ENCODE data around the gene ERN2.

Gene ERN2

GRCh38 chr16:23690771-23691482, 22.1 kb downstream of the ERN2 start:
- Histone ChIP-seq H3K27me3 (ENCODE audit: low read depth, low read length) (no peaks in the 10 kb centered on the region), H4K20me1 (ENCODE audit: insufficient read depth, low read length) (peaks cover 19% of the 10 kb centered on the region), H3K36me3 (replicated peaks; ENCODE audit: low read depth, low read length) (peaks cover 52% of the 10 kb centered on the region), H3K79me2 (ENCODE audit: low read length) (no peaks in the 10 kb centered on the region), H3K9me3 (ENCODE audit: insufficient read depth, low read length) (no peaks in the 10 kb centered on the region), H3K4me3 (ENCODE audit: low read length) (no peak overlapping the region), H3K27ac (ENCODE audit: low read length) (no peak overlapping the region), H3K4me2 (ENCODE audit: low read length) (no peak overlapping the region), H2AFZ (ENCODE audit: low read depth, low read length) (no peak overlapping the region), H3K9ac (ENCODE audit: low read length) (no peak overlapping the region), H3K4me1 (ENCODE audit: low read length) (no peaks in the 10 kb centered on the region)
- TF ChIP-seq CTCF (IDR thresholded peaks at IDR 0.05; ENCODE audit: low read depth, low read length), result no peak
- no peak for TF ChIP-seq EZH2phosphoT487 (IDR thresholded peaks at IDR 0.05; ENCODE audit: low read depth)

GRCh38 chr16:23689442-23690187, 23.4 kb downstream of the ERN2 start:
- no peaks in the 10 kb centered on the region; the same call in 1 of the 2 replicates for H3K79me2 ChIP-seq (ENCODE audit: low read length)
- no peaks in the 10 kb centered on the region for H3K4me1 ChIP-seq (ENCODE audit: low read length)
- TF ChIP-seq CTCF (IDR thresholded peaks at IDR 0.05; ENCODE audit: low read depth, low read length) (no peak), EZH2phosphoT487 (IDR thresholded peaks at IDR 0.05; ENCODE audit: low read depth) (no peak)
- H3K9me3 ChIP-seq (ENCODE audit: insufficient read depth, low read length), result no peaks in the 10 kb centered on the region
- H4K20me1 ChIP-seq (ENCODE audit: insufficient read depth, low read length), result peaks cover 19% of the 10 kb centered on the region
- no peak overlapping the region for H3K4me3 ChIP-seq (ENCODE audit: low read length)
- no peaks in the 10 kb centered on the region for H3K27me3 ChIP-seq (ENCODE audit: low read depth, low read length)
- H3K4me2 ChIP-seq (ENCODE audit: low read length), result no peak overlapping the region
- H3K36me3 ChIP-seq (replicated peaks; ENCODE audit: low read depth, low read length), result peaks cover 55% of the 10 kb centered on the region
- H3K9ac ChIP-seq (ENCODE audit: low read length), result no peak overlapping the region
- no peak overlapping the region for H3K27ac ChIP-seq (ENCODE audit: low read length)
- H2AFZ ChIP-seq (ENCODE audit: low read depth, low read length), result no peak overlapping the region

- no peak for TF ChIP-seq EZH2phosphoT487 (IDR thresholded peaks at IDR 0.05; ENCODE audit: low read depth)
- no peak for TF ChIP-seq CTCF (IDR thresholded peaks at IDR 0.05; ENCODE audit: low read depth, low read length)
- Histone ChIP-seq H3K79me2 (ENCODE audit: low read length) (peaks cover 12% of the 10 kb centered on the region), H4K20me1 (ENCODE audit: insufficient read depth, low read length) (peaks cover 31% of the 10 kb centered on the region), H3K27ac (ENCODE audit: low read length) (no peak overlapping the region), H3K9ac (ENCODE audit: low read length) (no peak overlapping the region), H3K4me3 (ENCODE audit: low read length) (no peak overlapping the region), H3K27me3 (ENCODE audit: low read depth, low read length) (no peaks in the 10 kb centered on the region), H2AFZ (ENCODE audit: low read depth, low read length) (no peak overlapping the region), H3K4me1 (ENCODE audit: low read length) (no peaks in the 10 kb centered on the region), H3K4me2 (ENCODE audit: low read length) (no peak overlapping the region), H3K36me3 (replicated peaks; ENCODE audit: low read depth, low read length) (peaks cover 70% of the 10 kb centered on the region), H3K9me3 (ENCODE audit: insufficient read depth, low read length) (no peaks in the 10 kb centered on the region)
These were observed 25.8 kb downstream of the ERN2 start for GRCh38 chr16:23687034-23687808.

- H3K4me3 ChIP-seq (ENCODE audit: low read length), result no peak overlapping the region
- H3K27ac ChIP-seq (ENCODE audit: low read length), result no peak overlapping the region
- TF ChIP-seq EZH2phosphoT487 (IDR thresholded peaks at IDR 0.05; ENCODE audit: low read depth), result no peak
- TF ChIP-seq CTCF (IDR thresholded peaks at IDR 0.05; ENCODE audit: low read depth, low read length), result no peak
- H3K36me3 ChIP-seq (replicated peaks; ENCODE audit: low read depth, low read length), result peaks cover 69% of the 10 kb centered on the region
- H3K4me2 ChIP-seq (ENCODE audit: low read length), result no peak overlapping the region
- H4K20me1 ChIP-seq (ENCODE audit: insufficient read depth, low read length), result peaks cover 51% of the 10 kb centered on the region
- H3K79me2 ChIP-seq (ENCODE audit: low read length), result peaks cover 48% of the 10 kb centered on the region
- no peaks in the 10 kb centered on the region for H3K9me3 ChIP-seq (ENCODE audit: insufficient read depth, low read length)
- no peaks in the 10 kb centered on the region for H3K27me3 ChIP-seq (ENCODE audit: low read depth, low read length)
- H3K4me1 ChIP-seq (ENCODE audit: low read length), result peaks cover 14% of the 10 kb centered on the region
- no peak overlapping the region for H3K9ac ChIP-seq (ENCODE audit: low read length)
- H2AFZ ChIP-seq (ENCODE audit: low read depth, low read length), result no peak overlapping the region
These were observed 29.5 kb downstream of the ERN2 start for GRCh38 chr16:23683487-23683886.
